Keratinocyte (primary cell): ENCODE results near the gene SSH2. TPM values are rescaled to one million over a fixed set of nuclear protein-coding genes. Genes with fewer than 3 reads are reported as not detected.

ENCODE experiments used
- DNase-seq: peaks from one replicate; pipeline ENCODE4 v3.0.0-alpha.2; 2011; ENCODE audit warnings: low read depth, missing footprints, low spot score
- FAIRE-seq: peaks from 2 replicates; lab custom pipeline; 2011; peaks lifted over from hg19 to GRCh38; lab: Jason Lieb, UNC
- H2AFZ ChIP-seq: 2 replicates; pipeline ENCODE4 v1.6.0; 2012; ENCODE audit warnings: low read length, control low read depth, inconsistent platforms; ENCODE audit not compliant: control insufficient read depth
- H3K27ac ChIP-seq: 2 replicates; pipeline ENCODE4 v1.5.1; 2011; ENCODE audit warnings: low read length; ENCODE audit not compliant: control insufficient read depth, insufficient read depth
- H3K27me3 ChIP-seq: 3 replicates; pipeline ENCODE4 v1.6.0; 2011; ENCODE audit warnings: low read length; ENCODE audit not compliant: control insufficient read depth, insufficient read depth; ENCODE audit errors: extremely low read depth
- H3K36me3 ChIP-seq, 2 experiments: 2 replicates in 1 of 2; 3 replicates in 1 of 2; pipeline ENCODE4 v1.5.1; 2011; ENCODE audit warnings: low read length in 2 of 2, mild to moderate bottlenecking in 1 of 2; ENCODE audit not compliant: control insufficient read depth in 2 of 2, insufficient read depth in 2 of 2; ENCODE audit errors: extremely low read depth in 1 of 2
- H3K4me1 ChIP-seq: 3 replicates; pipeline ENCODE4 v1.5.1; 2011; ENCODE audit warnings: low read length; ENCODE audit not compliant: control insufficient read depth, insufficient read depth; ENCODE audit errors: extremely low read depth
- H3K4me2 ChIP-seq: 3 replicates; pipeline ENCODE4 v1.6.0; 2011; ENCODE audit warnings: low read depth, low read length; ENCODE audit not compliant: control insufficient read depth, insufficient read depth; ENCODE audit errors: extremely low read depth
- H3K4me3 ChIP-seq, 3 experiments: fragments of 200-600 bp in 1 of 3; sonication (generic) in 1 of 3; 2 replicates in 2 of 3; 3 replicates in 1 of 3; pipeline ENCODE4 v1.5.1; 2011 to 2016; ENCODE audit warnings: low read length in 3 of 3, mild to moderate bottlenecking in 3 of 3, control low read depth in 2 of 3, inconsistent platforms in 1 of 3, low read depth in 1 of 3, mixed read lengths in 1 of 3, mixed run types in 1 of 3, moderate library complexity in 1 of 3; ENCODE audit not compliant: control insufficient read depth in 2 of 3, insufficient read depth in 2 of 3; ENCODE audit errors: extremely low read depth in 1 of 3
- H3K79me2 ChIP-seq: 2 replicates; pipeline ENCODE4 v1.6.0; 2012; ENCODE audit warnings: low read length; ENCODE audit not compliant: control insufficient read depth, insufficient read depth
- H3K9ac ChIP-seq: 3 replicates; pipeline ENCODE4 v1.6.0; 2011; ENCODE audit warnings: low read length; ENCODE audit not compliant: control insufficient read depth, insufficient read depth; ENCODE audit errors: extremely low read depth
- H3K9me1 ChIP-seq: 3 replicates; pipeline ENCODE4 v1.6.0; 2011; ENCODE audit warnings: low read length; ENCODE audit not compliant: control insufficient read depth, insufficient read depth; ENCODE audit errors: extremely low read depth
- H3K9me3 ChIP-seq: 2 replicates; pipeline ENCODE4 v1.5.1; 2012; ENCODE audit warnings: low read depth, low read length; ENCODE audit not compliant: control insufficient read depth
- H4K20me1 ChIP-seq: 3 replicates; pipeline ENCODE4 v1.6.0; 2011; ENCODE audit warnings: low read length; ENCODE audit not compliant: control insufficient read depth, insufficient read depth; ENCODE audit errors: extremely low read depth
- EZH2 ChIP-seq: IDR thresholded peaks from one replicate; pipeline ENCODE4 v1.6.1; 2012; ENCODE audit warnings: inconsistent platforms, mild to moderate bottlenecking, low read length, moderate library complexity
- dilution Hi-C: fragments of 300-500 bp; cut with MboI; formaldehyde crosslinking; loops from one replicate; pipeline ENCODE4 v1.7.0; 2020; ENCODE audit warnings: low sequenced_read_pairs; ENCODE audit not compliant: extremely low pct_ligation_motif_present
- polyA plus RNA-seq, 5 experiments: library from polyadenylated mRNA; depleted of rRNA in 3 of 5; stranded (reverse) in 3 of 5; stranded (forward) in 1 of 5; unstranded in 1 of 5; fragments of >200 nt; gene quantifications; 1 replicate in 1 of 5; 2 replicates in 3 of 5; 3 replicates in 1 of 5; pipeline versions ENCODE4 v1.2.1 to v1.2.3, GENCODE V29; 2011 to 2012; ENCODE audit warnings: missing spikeins in 2 of 5, low read depth in 1 of 5, low replicate concordance in 1 of 5
- TF ChIP-seq, protein P1 (sequence below), 3 experiments: IDR thresholded peaks in 1 of 3; conservative IDR thresholded peaks in 1 of 3; optimal IDR thresholded peaks in 1 of 3; 2 replicates in 2 of 3; 3 replicates in 1 of 3; pipeline versions ENCODE3 to v1.5.1; 2011; ENCODE audit warnings: low read length in 3 of 3, mild to moderate bottlenecking in 3 of 3, moderate library complexity in 2 of 3, control low read depth in 1 of 3, inconsistent platforms in 1 of 3; ENCODE audit not compliant: insufficient read depth in 2 of 3; ENCODE audit errors: extremely low read depth in 1 of 3

Gene SSH2
- polyA plus RNA-seq, 1 donor (not counting 4 experiments of a cell fraction or from before 2014, with no cell fraction given), result 13.9 TPM

DNA sequence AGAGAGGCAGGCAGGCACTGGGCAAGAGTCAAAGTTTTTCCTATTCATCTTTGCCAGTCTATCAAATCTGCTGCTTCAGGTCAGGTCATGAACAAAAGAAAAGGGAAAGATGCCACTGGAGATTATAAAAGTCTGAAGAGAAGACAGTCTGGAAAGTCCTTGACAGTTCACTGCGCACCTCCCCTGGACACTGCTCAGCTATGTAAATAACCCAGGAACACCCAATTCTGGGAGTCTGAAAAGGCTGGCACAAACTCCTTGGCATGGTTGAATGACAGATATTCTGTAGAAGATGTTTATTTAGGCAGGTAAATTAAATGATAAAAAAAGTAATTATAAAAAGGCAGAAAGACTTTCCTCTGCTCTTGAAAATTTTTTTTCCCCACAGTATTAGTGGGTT lies 302.1 kb downstream of the SSH2 start:
- TF ChIP-seq, protein P1, sequence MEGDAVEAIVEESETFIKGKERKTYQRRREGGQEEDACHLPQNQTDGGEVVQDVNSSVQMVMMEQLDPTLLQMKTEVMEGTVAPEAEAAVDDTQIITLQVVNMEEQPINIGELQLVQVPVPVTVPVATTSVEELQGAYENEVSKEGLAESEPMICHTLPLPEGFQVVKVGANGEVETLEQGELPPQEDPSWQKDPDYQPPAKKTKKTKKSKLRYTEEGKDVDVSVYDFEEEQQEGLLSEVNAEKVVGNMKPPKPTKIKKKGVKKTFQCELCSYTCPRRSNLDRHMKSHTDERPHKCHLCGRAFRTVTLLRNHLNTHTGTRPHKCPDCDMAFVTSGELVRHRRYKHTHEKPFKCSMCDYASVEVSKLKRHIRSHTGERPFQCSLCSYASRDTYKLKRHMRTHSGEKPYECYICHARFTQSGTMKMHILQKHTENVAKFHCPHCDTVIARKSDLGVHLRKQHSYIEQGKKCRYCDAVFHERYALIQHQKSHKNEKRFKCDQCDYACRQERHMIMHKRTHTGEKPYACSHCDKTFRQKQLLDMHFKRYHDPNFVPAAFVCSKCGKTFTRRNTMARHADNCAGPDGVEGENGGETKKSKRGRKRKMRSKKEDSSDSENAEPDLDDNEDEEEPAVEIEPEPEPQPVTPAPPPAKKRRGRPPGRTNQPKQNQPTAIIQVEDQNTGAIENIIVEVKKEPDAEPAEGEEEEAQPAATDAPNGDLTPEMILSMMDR (optimal IDR thresholded peaks at IDR 0.05 in 1 of 3, IDR thresholded peaks at IDR 0.05 in 1 of 3, conservative IDR thresholded peaks at IDR 0.05 in 1 of 3; ENCODE audit: extremely low read depth in 1 of 3, insufficient read depth in 2 of 3, low read length in 3 of 3), result no peak
- no peak for TF ChIP-seq EZH2
- Histone ChIP-seq H3K9me3 (no peaks in the 10 kb centered on the region), H3K9me1 (no peaks in the 10 kb centered on the region), H3K27ac (no peak overlapping the region), H3K4me3 (no peak overlapping the region), H4K20me1 (no peaks in the 10 kb centered on the region), H3K9ac (no peak overlapping the region), H3K4me1 (peaks cover 31% of the 10 kb centered on the region), H3K36me3 (peaks cover 6 to 14% of the 10 kb centered on the region in 2 experiments), H2AFZ (no peak overlapping the region), H3K4me2 (no peak overlapping the region), H3K79me2 (no peaks in the 10 kb centered on the region), H3K27me3 (no peaks in the 10 kb centered on the region)
- FAIRE-seq (no peak), DNase-seq (no peak)
- dilution Hi-C loops, result loop anchor here (10.0 kb wide), 1 partner anchor 287 kb away; no protein-coding TSS in a partner anchor

DNA sequence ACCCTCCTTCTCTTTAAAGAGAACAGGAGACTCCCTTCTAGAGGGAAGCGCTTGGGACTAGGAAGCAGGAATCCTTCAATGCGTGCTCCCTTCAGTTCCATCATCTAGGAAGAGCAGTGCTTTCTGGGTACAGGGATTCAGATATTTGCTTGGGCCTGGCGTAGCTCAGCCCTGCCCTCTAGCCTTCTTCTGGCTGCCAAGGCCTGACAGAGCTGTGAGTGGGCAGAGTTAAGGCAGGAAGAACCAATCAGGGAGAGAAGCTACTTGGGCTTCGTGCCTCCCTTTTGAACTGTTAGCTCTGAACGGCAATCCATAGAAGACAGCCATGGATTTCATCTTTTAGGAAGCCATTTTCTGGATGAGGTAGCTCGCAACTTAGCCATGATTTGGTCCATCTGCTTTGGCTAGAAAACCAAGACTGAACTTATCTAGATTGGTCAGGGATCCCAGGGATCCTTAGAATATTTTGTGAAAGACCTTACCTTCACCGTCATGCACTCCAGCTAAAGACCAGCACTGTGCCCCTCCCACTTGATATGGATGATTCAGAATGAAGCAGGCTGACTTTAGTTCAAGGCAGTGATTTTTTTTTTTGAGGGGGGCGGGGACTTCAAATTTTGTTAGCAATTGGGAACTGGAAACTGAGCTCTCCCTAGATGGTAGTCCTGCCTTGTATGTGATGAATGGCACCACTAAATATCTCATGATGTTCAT lies 304.8 kb downstream of the SSH2 start:
- H3K36me3 ChIP-seq, result no peaks in the 10 kb centered on the region
- FAIRE-seq, result peak; percentile 92
- H3K4me1 ChIP-seq, result peaks cover 49% of the 10 kb centered on the region
- peak overlapping the region; percentile 79 for H3K4me2 ChIP-seq
- H3K9ac ChIP-seq, result peak overlapping the region; percentile 46
- dilution Hi-C loops, result loop anchor here (10.0 kb wide), 1 partner anchor 290 kb away; no protein-coding TSS in a partner anchor
- peak overlapping the region; percentile 96 for H3K27ac ChIP-seq
- peak overlapping the region; percentile 82 for H2AFZ ChIP-seq
- peak overlapping the region in 1 of 3 experiments; percentile 34 for H3K4me3 ChIP-seq
- no peaks in the 10 kb centered on the region for H4K20me1 ChIP-seq
- H3K27me3 ChIP-seq, result no peaks in the 10 kb centered on the region
- TF ChIP-seq EZH2, result no peak
- TF ChIP-seq, protein P1 (optimal IDR thresholded peaks at IDR 0.05 in 1 of 3, IDR thresholded peaks at IDR 0.05 in 1 of 3, conservative IDR thresholded peaks at IDR 0.05 in 1 of 3; ENCODE audit: extremely low read depth in 1 of 3, insufficient read depth in 2 of 3, low read length in 3 of 3), result peak in 2 of 3 experiments; percentile 10 to 40
- H3K9me1 ChIP-seq, result no peaks in the 10 kb centered on the region
- no peaks in the 10 kb centered on the region for H3K9me3 ChIP-seq
- no peak for DNase-seq
- peaks cover 16% of the 10 kb centered on the region for H3K79me2 ChIP-seq
